Muscle layer of duodenum (tissue), 2 donors: ENCODE results near the gene CALR.

Source experiments
- H3K27ac ChIP-seq: one replicate; pipeline ENCODE4 v1.7.0; 2013; ENCODE audit warnings: mild to moderate bottlenecking, low read length
- H3K27me3 ChIP-seq: one replicate; pipeline ENCODE4 v1.7.0; 2013; ENCODE audit warnings: low read depth, mild to moderate bottlenecking, control low read depth, low read length
- H3K36me3 ChIP-seq, 2 donors: one replicate each; pipeline ENCODE4 v1.7.0; 2013; ENCODE audit warnings: low read length in 2 of 2, control low read depth in 1 of 2, mild to moderate bottlenecking in 1 of 2; ENCODE audit not compliant: insufficient read depth in 2 of 2, control insufficient read depth in 1 of 2
- H3K4me1 ChIP-seq, 2 donors: one replicate each; pipeline ENCODE4 v1.7.0; 2013; ENCODE audit warnings: low read length in 2 of 2, mild to moderate bottlenecking in 2 of 2, control low read depth in 1 of 2, moderate library complexity in 1 of 2; ENCODE audit not compliant: insufficient read depth in 2 of 2, control insufficient read depth in 1 of 2
- H3K4me3 ChIP-seq, 2 donors: one replicate each; pipeline ENCODE4 v1.7.0; 2013; ENCODE audit warnings: low read length in 2 of 2, low read depth in 1 of 2, mild to moderate bottlenecking in 1 of 2
- H3K9me3 ChIP-seq, 2 donors: one replicate each; pipeline ENCODE4 v1.7.0; 2013; ENCODE audit warnings: low read length in 2 of 2, control low read depth in 1 of 2, mild to moderate bottlenecking in 1 of 2; ENCODE audit not compliant: control insufficient read depth in 1 of 2
- donor health status: healthy.

CALR gene

DNA sequence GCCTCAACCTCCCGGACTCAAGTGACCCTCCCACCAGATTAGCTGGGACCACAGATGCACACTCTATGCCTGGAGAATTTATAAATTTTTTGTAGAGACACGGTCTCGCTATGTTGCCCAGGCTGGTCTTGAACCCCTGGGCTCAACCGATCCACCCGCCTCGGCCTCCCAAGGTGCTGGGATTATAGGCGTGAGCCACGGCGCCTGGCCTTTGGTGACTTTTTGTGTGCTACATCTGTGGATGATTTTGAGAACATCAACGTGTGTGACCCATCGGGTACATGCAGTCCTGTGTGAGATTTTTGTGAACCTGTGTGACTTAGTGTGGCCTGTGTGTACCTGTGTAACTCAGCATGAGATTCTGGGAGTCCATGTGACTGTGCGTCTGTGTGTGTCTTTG lies 48.3 kb downstream of the CALR start:
- no peak overlapping the region for H3K4me3 ChIP-seq
- H3K9me3 ChIP-seq = no peaks in the 10 kb centered on the region
- H3K27me3 ChIP-seq = no peaks in the 10 kb centered on the region
- H3K27ac ChIP-seq = no peak overlapping the region
- H3K36me3 ChIP-seq = no peaks in the 10 kb centered on the region
- peaks cover 4 to 7% of the 10 kb centered on the region in 2 donors for H3K4me1 ChIP-seq

GRCh38 chr19:12987190-12987589 lies 48.8 kb downstream of the CALR start:
- Histone ChIP-seq H3K27ac (no peak overlapping the region), H3K9me3 (no peaks in the 10 kb centered on the region), H3K27me3 (no peaks in the 10 kb centered on the region), H3K4me3 (no peak overlapping the region), H3K4me1 (peaks cover 4 to 7% of the 10 kb centered on the region in 2 donors), H3K36me3 (no peaks in the 10 kb centered on the region)

- no peaks in the 10 kb centered on the region for H3K9me3 ChIP-seq
- H3K27me3 ChIP-seq = no peaks in the 10 kb centered on the region
- H3K4me3 ChIP-seq = no peak overlapping the region
- no peaks in the 10 kb centered on the region for H3K36me3 ChIP-seq
- peaks cover 4 to 7% of the 10 kb centered on the region in 2 donors for H3K4me1 ChIP-seq
- H3K27ac ChIP-seq = no peak overlapping the region
Measured at GRCh38 chr19:12987781-12988180, 49.4 kb downstream of the CALR start.

DNA sequence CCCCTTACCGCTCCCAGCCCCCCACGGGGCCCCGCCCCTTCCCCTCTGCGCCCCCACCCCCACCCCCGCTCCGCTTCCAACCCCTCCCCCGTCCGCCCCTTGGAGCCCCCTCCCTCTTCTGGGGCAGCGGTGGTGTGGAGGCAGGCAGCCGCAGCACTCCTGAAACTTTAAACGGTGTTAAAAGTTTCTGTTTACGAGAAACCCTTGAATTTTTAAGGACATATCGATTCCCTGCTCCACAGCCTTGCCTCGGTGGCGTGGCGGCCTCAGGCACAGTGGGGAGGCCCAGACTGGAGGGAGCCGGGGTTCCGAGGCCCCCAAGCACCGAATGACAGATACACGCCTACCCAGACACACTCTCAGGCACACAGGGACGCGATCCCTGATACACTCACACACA lies 52.0 kb downstream of the CALR start:
- Histone ChIP-seq H3K4me1 (peaks cover 0 to 6% of the 10 kb centered on the region in 2 donors), H3K36me3 (no peaks in the 10 kb centered on the region), H3K9me3 (no peaks in the 10 kb centered on the region), H3K27me3 (no peaks in the 10 kb centered on the region), H3K27ac (no peak overlapping the region), H3K4me3 (no peak overlapping the region)

GRCh38 chr19:12990853-12991252 lies 52.4 kb downstream of the CALR start:
- H3K4me3 ChIP-seq = no peak overlapping the region
- no peak overlapping the region for H3K27ac ChIP-seq
- H3K36me3 ChIP-seq = no peaks in the 10 kb centered on the region
- H3K27me3 ChIP-seq = no peaks in the 10 kb centered on the region
- no peaks in the 10 kb centered on the region for H3K9me3 ChIP-seq
- H3K4me1 ChIP-seq = peaks cover 0 to 6% of the 10 kb centered on the region in 2 donors

GRCh38 chr19:12991296-12991695 lies 52.9 kb downstream of the CALR start:
- Histone ChIP-seq H3K4me1 (peaks cover 0 to 6% of the 10 kb centered on the region in 2 donors), H3K36me3 (no peaks in the 10 kb centered on the region), H3K9me3 (no peaks in the 10 kb centered on the region), H3K27me3 (no peaks in the 10 kb centered on the region), H3K4me3 (no peak overlapping the region), H3K27ac (no peak overlapping the region)

- H3K9me3 ChIP-seq = no peaks in the 10 kb centered on the region
- no peaks in the 10 kb centered on the region for H3K27me3 ChIP-seq
- H3K4me3 ChIP-seq = no peak overlapping the region
- H3K4me1 ChIP-seq = peaks cover 0 to 17% of the 10 kb centered on the region in 2 donors
- no peak overlapping the region for H3K27ac ChIP-seq
- no peaks in the 10 kb centered on the region for H3K36me3 ChIP-seq
Measured at GRCh38 chr19:12992729-12993128, 54.3 kb downstream of the CALR start.

GRCh38 chr19:12993562-12993961 lies 55.2 kb downstream of the CALR start:
- Histone ChIP-seq H3K27me3 (no peaks in the 10 kb centered on the region), H3K4me3 (no peak overlapping the region), H3K27ac (no peak overlapping the region), H3K9me3 (no peaks in the 10 kb centered on the region), H3K4me1 (peaks cover 0 to 21% of the 10 kb centered on the region in 2 donors), H3K36me3 (peaks cover 0 to under 1% of the 10 kb centered on the region in 2 donors)
